ENCODE results near the gene NRDC. TPM values are rescaled to one million over a fixed set of nuclear protein-coding genes. Genes with fewer than 3 reads are reported as not detected.

The NRDC gene
- polyA plus RNA-seq, 1 donor: 97.3 TPM

- no peak overlapping the region for H3K27ac ChIP-seq (ENCODE audit: low read length)
- H3K4me3 ChIP-seq (ENCODE audit: low read length): no peak overlapping the region
- no peaks in the 10 kb centered on the region for H3K9me3 ChIP-seq (ENCODE audit: control insufficient read depth, low read depth, low read length)
- H3K27me3 ChIP-seq (ENCODE audit: control insufficient read depth, insufficient read depth, low read length): no peaks in the 10 kb centered on the region
- WGBS (ENCODE audit: insufficient coverage, low lambda C conversion rate): no CpG with 5 or more reads among the region's 3 CpGs
- H3K4me1 ChIP-seq (ENCODE audit: control insufficient read depth, insufficient read depth, low read length): no peaks in the 10 kb centered on the region
- no peak for DNase-seq
- H3K36me3 ChIP-seq (ENCODE audit: control insufficient read depth, insufficient read depth, low read length): peaks cover 53% of the 10 kb centered on the region
Observed at GRCh38 chr1:51780927-51781326, 97.6 kb downstream of the NRDC start.

- H3K36me3 ChIP-seq (ENCODE audit: control insufficient read depth, insufficient read depth, low read length): peaks cover 37% of the 10 kb centered on the region
- H3K4me3 ChIP-seq (ENCODE audit: low read length): no peak overlapping the region
- DNase-seq: no peak
- H3K27ac ChIP-seq (ENCODE audit: low read length): no peak overlapping the region
- H3K4me1 ChIP-seq (ENCODE audit: control insufficient read depth, insufficient read depth, low read length): no peaks in the 10 kb centered on the region
- no peaks in the 10 kb centered on the region for H3K27me3 ChIP-seq (ENCODE audit: control insufficient read depth, insufficient read depth, low read length)
- H3K9me3 ChIP-seq (ENCODE audit: control insufficient read depth, low read depth, low read length): no peaks in the 10 kb centered on the region
Observed at GRCh38 chr1:51776408-51776807, 102.1 kb downstream of the NRDC start.

DNA sequence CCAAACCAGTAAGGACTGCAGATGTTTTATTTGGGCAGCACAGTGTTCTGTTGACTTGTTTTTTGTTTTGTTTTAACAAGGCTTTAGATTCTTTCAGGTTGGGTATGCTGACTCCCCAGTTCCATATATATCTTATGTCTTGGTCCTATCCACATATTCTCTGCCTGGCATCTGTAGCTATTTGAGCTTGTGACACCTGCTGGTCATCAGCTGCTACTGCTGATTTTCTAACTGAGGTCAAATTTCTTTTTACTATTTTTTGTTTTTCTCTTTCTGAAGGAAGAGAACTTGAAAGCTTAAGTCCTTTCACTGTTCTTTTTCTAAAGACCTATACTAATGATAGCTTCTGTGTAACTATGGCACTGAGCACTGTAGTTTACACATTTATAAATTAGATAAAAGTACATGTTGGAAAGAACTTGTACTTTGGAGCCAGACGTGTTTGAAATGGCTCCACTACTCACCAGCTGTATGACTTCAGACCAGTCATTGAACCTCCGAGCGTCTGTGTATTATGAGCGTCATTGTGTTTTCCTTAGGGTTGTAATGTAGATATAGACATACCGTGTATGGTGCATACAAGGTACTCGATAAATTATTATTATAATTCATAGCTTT is 109.4 kb downstream of the NRDC start:
- WGBS (ENCODE audit: insufficient coverage, low lambda C conversion rate): no CpG with 5 or more reads among the region's 6 CpGs
- Histone ChIP-seq H3K4me1 (ENCODE audit: control insufficient read depth, insufficient read depth, low read length) (peaks cover 13% of the 10 kb centered on the region), H3K27ac (ENCODE audit: low read length) (peak overlapping the region; percentile 70), H3K4me3 (ENCODE audit: low read length) (no peak overlapping the region), H3K27me3 (ENCODE audit: control insufficient read depth, insufficient read depth, low read length) (no peaks in the 10 kb centered on the region), H3K36me3 (ENCODE audit: control insufficient read depth, insufficient read depth, low read length) (peaks cover 44% of the 10 kb centered on the region), H3K9me3 (ENCODE audit: control insufficient read depth, low read depth, low read length) (no peaks in the 10 kb centered on the region)
- DNase-seq: peak; percentile 79 to 88

GRCh38 chr1:51761351-51761750 is 117.2 kb downstream of the NRDC start:
- H3K4me1 ChIP-seq (ENCODE audit: control insufficient read depth, insufficient read depth, low read length): no peaks in the 10 kb centered on the region
- peaks cover 16% of the 10 kb centered on the region for H3K36me3 ChIP-seq (ENCODE audit: control insufficient read depth, insufficient read depth, low read length)
- no peak overlapping the region for H3K4me3 ChIP-seq (ENCODE audit: low read length)
- H3K9me3 ChIP-seq (ENCODE audit: control insufficient read depth, low read depth, low read length): no peaks in the 10 kb centered on the region
- 100% methylated on average over 1 of the region's 1 CpG for WGBS (ENCODE audit: insufficient coverage, low lambda C conversion rate)
- DNase-seq: no peak
- H3K27me3 ChIP-seq (ENCODE audit: control insufficient read depth, insufficient read depth, low read length): no peaks in the 10 kb centered on the region
- H3K27ac ChIP-seq (ENCODE audit: low read length): no peak overlapping the region

DNA sequence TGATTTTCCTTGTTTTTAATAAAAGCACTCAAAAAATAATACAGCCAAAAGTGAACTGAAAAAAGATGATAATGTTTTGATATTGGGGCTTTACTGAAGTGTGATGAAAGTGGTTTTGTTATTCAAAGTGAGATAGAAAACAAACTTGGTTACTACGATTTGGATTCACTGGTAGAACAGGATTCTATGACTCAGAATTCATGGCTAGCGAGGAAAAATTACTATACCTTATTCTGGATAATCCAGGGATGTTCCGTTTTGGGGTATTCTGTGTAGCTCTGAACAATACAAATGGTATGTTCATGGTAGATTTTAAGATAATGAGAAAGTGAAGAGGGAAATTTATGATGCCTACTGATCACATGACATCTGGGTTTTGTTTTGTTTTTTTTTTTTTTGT is 117.7 kb downstream of the NRDC start:
- DNase-seq: no peak
- WGBS (ENCODE audit: insufficient coverage, low lambda C conversion rate): 100% methylated on average over 3 of the region's 3 CpGs
- Histone ChIP-seq H3K4me1 (ENCODE audit: control insufficient read depth, insufficient read depth, low read length) (no peaks in the 10 kb centered on the region), H3K9me3 (ENCODE audit: control insufficient read depth, low read depth, low read length) (no peaks in the 10 kb centered on the region), H3K36me3 (ENCODE audit: control insufficient read depth, insufficient read depth, low read length) (peaks cover 13% of the 10 kb centered on the region), H3K27ac (ENCODE audit: low read length) (no peak overlapping the region), H3K4me3 (ENCODE audit: low read length) (no peak overlapping the region), H3K27me3 (ENCODE audit: control insufficient read depth, insufficient read depth, low read length) (no peaks in the 10 kb centered on the region)

DNA sequence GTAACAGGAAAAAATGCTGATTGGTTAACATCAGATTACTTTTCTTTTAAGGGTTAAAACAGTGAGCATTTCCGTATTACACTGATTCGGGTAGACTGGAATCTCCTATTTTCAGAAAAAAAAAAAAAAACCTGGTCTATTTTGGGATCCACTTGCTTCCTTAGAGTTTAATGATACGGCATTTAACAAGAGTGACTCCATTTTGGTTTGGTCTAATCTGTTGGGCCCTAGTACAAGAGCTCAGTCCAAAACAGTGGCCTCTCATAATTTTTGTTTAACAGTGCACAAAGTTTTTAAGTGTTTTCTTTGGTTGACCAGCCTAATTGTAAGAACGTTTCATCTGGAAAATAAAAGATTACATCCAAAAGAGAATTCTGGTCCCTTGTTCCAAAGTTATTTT is 120.2 kb downstream of the NRDC start:
- 100% methylated on average over 2 of the region's 4 CpGs for WGBS (ENCODE audit: insufficient coverage, low lambda C conversion rate)
- H3K9me3 ChIP-seq (ENCODE audit: control insufficient read depth, low read depth, low read length): no peaks in the 10 kb centered on the region
- H3K4me3 ChIP-seq (ENCODE audit: low read length): no peak overlapping the region
- no peak overlapping the region for H3K27ac ChIP-seq (ENCODE audit: low read length)
- H3K27me3 ChIP-seq (ENCODE audit: control insufficient read depth, insufficient read depth, low read length): no peaks in the 10 kb centered on the region
- no peaks in the 10 kb centered on the region for H3K4me1 ChIP-seq (ENCODE audit: control insufficient read depth, insufficient read depth, low read length)
- no peak for DNase-seq
- peaks cover 15% of the 10 kb centered on the region for H3K36me3 ChIP-seq (ENCODE audit: control insufficient read depth, insufficient read depth, low read length)

GRCh38 chr1:51756290-51756689 is 122.2 kb downstream of the NRDC start:
- Histone ChIP-seq H3K27ac (ENCODE audit: low read length) (no peak overlapping the region), H3K27me3 (ENCODE audit: control insufficient read depth, insufficient read depth, low read length) (no peaks in the 10 kb centered on the region), H3K4me1 (ENCODE audit: control insufficient read depth, insufficient read depth, low read length) (no peaks in the 10 kb centered on the region), H3K9me3 (ENCODE audit: control insufficient read depth, low read depth, low read length) (no peaks in the 10 kb centered on the region), H3K4me3 (ENCODE audit: low read length) (no peak overlapping the region), H3K36me3 (ENCODE audit: control insufficient read depth, insufficient read depth, low read length) (peaks cover 22% of the 10 kb centered on the region)
- DNase-seq: no peak
- WGBS (ENCODE audit: insufficient coverage, low lambda C conversion rate): 100% methylated on average over 2 of the region's 2 CpGs

GRCh38 chr1:51755437-51755836 is 123.1 kb downstream of the NRDC start:
- Histone ChIP-seq H3K9me3 (ENCODE audit: control insufficient read depth, low read depth, low read length) (no peaks in the 10 kb centered on the region), H3K4me3 (ENCODE audit: low read length) (no peak overlapping the region), H3K4me1 (ENCODE audit: control insufficient read depth, insufficient read depth, low read length) (no peaks in the 10 kb centered on the region), H3K27me3 (ENCODE audit: control insufficient read depth, insufficient read depth, low read length) (no peaks in the 10 kb centered on the region), H3K27ac (ENCODE audit: low read length) (no peak overlapping the region), H3K36me3 (ENCODE audit: control insufficient read depth, insufficient read depth, low read length) (peaks cover 25% of the 10 kb centered on the region)
- 100% methylated on average over 1 of the region's 7 CpGs for WGBS (ENCODE audit: insufficient coverage, low lambda C conversion rate)
- no peak for DNase-seq

GRCh38 chr1:51754666-51755065 is 123.9 kb downstream of the NRDC start:
- Histone ChIP-seq H3K36me3 (ENCODE audit: control insufficient read depth, insufficient read depth, low read length) (peaks cover 25% of the 10 kb centered on the region), H3K27me3 (ENCODE audit: control insufficient read depth, insufficient read depth, low read length) (no peaks in the 10 kb centered on the region), H3K4me1 (ENCODE audit: control insufficient read depth, insufficient read depth, low read length) (no peaks in the 10 kb centered on the region), H3K27ac (ENCODE audit: low read length) (no peak overlapping the region), H3K9me3 (ENCODE audit: control insufficient read depth, low read depth, low read length) (no peaks in the 10 kb centered on the region), H3K4me3 (ENCODE audit: low read length) (no peak overlapping the region)
- 92% methylated on average over 2 of the region's 3 CpGs for whole genome bisulfite sequencing (ENCODE audit: insufficient coverage, low lambda C conversion rate)
- no peak for DNase-seq

- no peak overlapping the region for H3K27ac ChIP-seq (ENCODE audit: low read length)
- DNase-seq: peak in 1 of 2 donors; percentile 1
- no peaks in the 10 kb centered on the region for H3K4me1 ChIP-seq (ENCODE audit: control insufficient read depth, insufficient read depth, low read length)
- H3K36me3 ChIP-seq (ENCODE audit: control insufficient read depth, insufficient read depth, low read length): peaks cover 25% of the 10 kb centered on the region
- no peaks in the 10 kb centered on the region for H3K27me3 ChIP-seq (ENCODE audit: control insufficient read depth, insufficient read depth, low read length)
- no peaks in the 10 kb centered on the region for H3K9me3 ChIP-seq (ENCODE audit: control insufficient read depth, low read depth, low read length)
- H3K4me3 ChIP-seq (ENCODE audit: low read length): no peak overlapping the region
Observed at GRCh38 chr1:51753969-51754368, 124.6 kb downstream of the NRDC start.

DNA sequence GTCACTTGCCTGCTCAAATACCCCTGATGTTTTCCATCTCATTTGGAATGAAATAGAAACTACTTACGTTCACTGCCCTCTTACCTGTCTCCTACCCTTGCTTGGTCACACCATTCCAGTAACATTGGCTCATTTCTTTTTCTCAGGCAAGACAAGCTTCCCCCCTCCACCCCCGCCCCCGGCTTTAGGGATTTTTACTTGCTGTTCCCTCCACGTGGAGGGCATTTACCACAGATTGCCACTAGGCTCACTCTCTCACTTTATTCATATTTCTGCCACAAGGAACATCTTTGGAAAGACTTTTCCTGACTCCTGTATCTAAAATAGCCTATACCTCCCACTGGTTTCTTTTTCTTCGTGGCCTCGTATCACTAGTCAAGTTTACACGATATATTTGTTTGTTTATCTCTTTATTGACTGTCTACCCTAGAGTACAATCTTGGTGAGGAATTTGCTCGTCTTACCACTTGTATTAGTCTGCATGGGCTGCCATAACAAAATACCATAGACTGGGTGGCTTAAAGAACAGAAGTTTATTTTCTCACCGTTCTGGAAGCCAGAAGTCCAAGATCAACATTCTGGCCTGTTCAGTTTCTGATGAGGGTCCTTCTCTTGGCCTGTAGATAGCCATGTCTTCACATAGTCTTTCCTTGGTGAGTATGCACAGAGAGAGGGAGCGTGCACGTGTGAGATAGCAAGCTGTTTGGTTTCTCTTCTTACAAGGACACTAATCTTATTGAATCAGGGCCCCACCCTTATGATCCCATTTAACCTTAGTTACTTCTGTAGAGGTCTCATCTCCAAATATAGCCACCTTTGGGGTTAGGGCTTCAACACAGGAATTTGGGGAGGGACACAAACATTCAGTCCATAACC is 126.2 kb downstream of the NRDC start:
- WGBS (ENCODE audit: insufficient coverage, low lambda C conversion rate): no CpG with 5 or more reads among the region's 11 CpGs
- no peak for DNase-seq
- no peaks in the 10 kb centered on the region for H3K9me3 ChIP-seq (ENCODE audit: control insufficient read depth, low read depth, low read length)
- no peaks in the 10 kb centered on the region for H3K27me3 ChIP-seq (ENCODE audit: control insufficient read depth, insufficient read depth, low read length)
- H3K4me1 ChIP-seq (ENCODE audit: control insufficient read depth, insufficient read depth, low read length): no peaks in the 10 kb centered on the region
- no peak overlapping the region for H3K4me3 ChIP-seq (ENCODE audit: low read length)
- peaks cover 25% of the 10 kb centered on the region for H3K36me3 ChIP-seq (ENCODE audit: control insufficient read depth, insufficient read depth, low read length)
- no peak overlapping the region for H3K27ac ChIP-seq (ENCODE audit: low read length)

Data from large intestine (tissue), 3 donors.